OCI-LY3 (cell line): Measurements from ENCODE around the gene BPIFA3.
"Not testable (repeated sequence)": the region's sequence is repeated elsewhere in the genome, so short reads cannot be mapped to it uniquely, and the experiment has no call there.

Experiments
- H2AFZ ChIP-seq: fragments of 200-600, 300-600 bp; shearing (Covaris generic); 2 replicates; pipeline ENCODE4 v1.6.0; 2014; ENCODE audit warnings: antibody characterized with exemption, low read depth, low read length
- H3K27ac ChIP-seq: fragments of 200-600, 300-600 bp; sonication (generic); 2 replicates; pipeline ENCODE4 v1.5.1; 2014; ENCODE audit warnings: mild to moderate bottlenecking, low read length, moderate library complexity, mixed read lengths
- H3K27me3 ChIP-seq: fragments of 200-600, 300-600 bp; sonication (generic); 2 replicates; pipeline ENCODE4 v1.6.1; 2014; ENCODE audit warnings: low read depth, low read length, mixed read lengths
- H3K36me3 ChIP-seq: fragments of 200-600, 300-600 bp; sonication (generic); replicated peaks from 2 replicates; pipeline ENCODE3; 2014; ENCODE audit warnings: low read depth, low read length, mixed read lengths
- H3K4me1 ChIP-seq: fragments of 300-600, 200-600 bp; sonication (generic); 2 replicates; pipeline ENCODE4 v1.6.1; 2014; ENCODE audit warnings: low read length, mixed read lengths
- H3K4me2 ChIP-seq: fragments of 200-600, 300-600 bp; sonication (generic); 2 replicates; pipeline ENCODE4 v1.6.1; 2014; ENCODE audit warnings: low read length, mixed read lengths
- H3K4me3 ChIP-seq: fragments of 300-600, 200-600 bp; sonication (generic); 2 replicates; pipeline ENCODE4 v1.5.1; 2014; ENCODE audit warnings: antibody characterized with exemption, mild to moderate bottlenecking, low read length, moderate library complexity
- H3K79me2 ChIP-seq: fragments of 300-600, 200-600 bp; shearing (Covaris generic); 2 replicates; pipeline ENCODE4 v1.6.1; 2014; ENCODE audit warnings: mild to moderate bottlenecking, low read length, mixed read lengths
- H3K9ac ChIP-seq: fragments of 300-600, 200-600 bp; shearing (Covaris generic); 2 replicates; pipeline ENCODE4 v1.6.0; 2014; ENCODE audit warnings: mild to moderate bottlenecking, low read length, moderate library complexity
- H3K9me3 ChIP-seq: fragments of 200-600, 300-600 bp; shearing (Covaris generic); 2 replicates; pipeline ENCODE4 v1.6.1; 2014; ENCODE audit warnings: low read length, mixed read lengths; ENCODE audit not compliant: insufficient read depth
- H4K20me1 ChIP-seq: fragments of 200-600, 300-600 bp; sonication (generic); 2 replicates; pipeline ENCODE4 v1.6.1; 2016; ENCODE audit warnings: low read length, mixed read lengths; ENCODE audit not compliant: insufficient read depth
- EZH2phosphoT487 ChIP-seq: fragments of 200-600 bp; shearing (Covaris generic); IDR thresholded peaks from 2 replicates; pipeline ENCODE4 v1.6.1; 2018; ENCODE audit warnings: antibody characterized with exemption, mixed run types, low read depth
- TF ChIP-seq, protein P1 (sequence below): fragments of 200-600, 300-600 bp; sonication (generic); IDR thresholded peaks from 2 replicates; pipeline ENCODE4 v1.5.1; 2014; ENCODE audit warnings: antibody characterized with exemption, low read length, low read depth

Gene BPIFA3

DNA sequence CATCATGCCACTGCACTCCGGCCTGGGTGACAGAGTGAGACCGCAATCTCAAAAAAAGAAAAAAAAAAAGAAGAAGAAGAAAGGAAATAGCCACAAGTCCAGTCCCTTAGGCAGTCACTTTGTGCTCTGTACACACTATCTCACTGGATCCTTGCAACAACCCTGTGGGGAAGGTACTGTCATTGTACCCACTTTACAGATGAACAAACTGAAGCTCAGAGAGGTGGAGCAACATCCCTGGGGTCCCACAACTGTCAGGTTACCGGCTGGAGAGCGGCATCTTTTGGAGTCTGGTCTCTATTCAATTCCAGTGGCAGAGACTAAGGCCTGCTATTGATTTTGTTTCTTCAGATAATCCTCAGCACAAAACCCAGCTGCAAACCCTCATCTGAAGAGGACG, 37.0 kb upstream of the BPIFA3 start:
- H4K20me1 ChIP-seq = no peaks in the 10 kb centered on the region
- no peak overlapping the region for H3K4me2 ChIP-seq
- no peak for TF ChIP-seq EZH2phosphoT487
- TF ChIP-seq, protein P1, sequence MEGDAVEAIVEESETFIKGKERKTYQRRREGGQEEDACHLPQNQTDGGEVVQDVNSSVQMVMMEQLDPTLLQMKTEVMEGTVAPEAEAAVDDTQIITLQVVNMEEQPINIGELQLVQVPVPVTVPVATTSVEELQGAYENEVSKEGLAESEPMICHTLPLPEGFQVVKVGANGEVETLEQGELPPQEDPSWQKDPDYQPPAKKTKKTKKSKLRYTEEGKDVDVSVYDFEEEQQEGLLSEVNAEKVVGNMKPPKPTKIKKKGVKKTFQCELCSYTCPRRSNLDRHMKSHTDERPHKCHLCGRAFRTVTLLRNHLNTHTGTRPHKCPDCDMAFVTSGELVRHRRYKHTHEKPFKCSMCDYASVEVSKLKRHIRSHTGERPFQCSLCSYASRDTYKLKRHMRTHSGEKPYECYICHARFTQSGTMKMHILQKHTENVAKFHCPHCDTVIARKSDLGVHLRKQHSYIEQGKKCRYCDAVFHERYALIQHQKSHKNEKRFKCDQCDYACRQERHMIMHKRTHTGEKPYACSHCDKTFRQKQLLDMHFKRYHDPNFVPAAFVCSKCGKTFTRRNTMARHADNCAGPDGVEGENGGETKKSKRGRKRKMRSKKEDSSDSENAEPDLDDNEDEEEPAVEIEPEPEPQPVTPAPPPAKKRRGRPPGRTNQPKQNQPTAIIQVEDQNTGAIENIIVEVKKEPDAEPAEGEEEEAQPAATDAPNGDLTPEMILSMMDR = no peak
- H2AFZ ChIP-seq = no peak overlapping the region
- no peaks in the 10 kb centered on the region for H3K9me3 ChIP-seq
- no peak overlapping the region for H3K27ac ChIP-seq
- H3K27me3 ChIP-seq = peaks cover 8% of the 10 kb centered on the region
- no peaks in the 10 kb centered on the region for H3K4me1 ChIP-seq
- no peaks in the 10 kb centered on the region for H3K79me2 ChIP-seq
- H3K9ac ChIP-seq = no peak overlapping the region
- H3K4me3 ChIP-seq = no peak overlapping the region
- no peaks in the 10 kb centered on the region for H3K36me3 ChIP-seq

DNA sequence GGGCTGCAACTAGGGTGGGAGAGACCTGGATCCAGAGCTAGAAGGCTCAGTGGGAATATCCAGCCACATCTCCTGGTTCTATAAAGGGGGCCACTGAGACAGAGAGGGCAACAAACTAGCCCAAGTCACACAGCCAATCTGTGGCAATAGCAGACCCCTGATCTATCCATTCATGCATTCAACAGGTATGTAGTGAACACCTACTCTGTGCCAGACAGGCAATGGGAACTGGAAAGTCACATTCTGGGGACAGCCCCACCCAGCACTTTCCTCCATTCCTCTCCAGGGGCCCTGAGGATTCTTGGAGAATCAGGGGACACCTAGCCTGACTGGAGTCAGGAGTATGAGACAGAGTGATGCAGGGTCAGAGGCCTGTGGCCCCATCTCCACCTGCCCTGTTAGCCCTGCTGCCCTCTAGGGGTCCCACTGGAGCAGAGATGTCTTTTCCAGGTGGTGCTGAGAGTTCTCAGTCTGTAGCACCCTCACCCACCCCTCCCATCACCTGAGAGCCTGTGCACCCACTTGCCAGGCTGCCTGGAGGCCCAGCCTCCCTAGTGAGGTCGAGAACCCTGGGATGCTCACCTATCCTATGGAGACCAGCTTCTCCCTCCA, 35.6 kb upstream of the BPIFA3 start:
- H3K4me2 ChIP-seq = no peak overlapping the region
- H3K9me3 ChIP-seq = no peaks in the 10 kb centered on the region
- no peaks in the 10 kb centered on the region for H3K36me3 ChIP-seq
- TF ChIP-seq, protein P1 = no peak; the same call in 1 of the 2 replicates
- no peak for TF ChIP-seq EZH2phosphoT487
- H3K4me3 ChIP-seq = no peak overlapping the region
- H3K27ac ChIP-seq = no peak overlapping the region
- H3K9ac ChIP-seq = no peak overlapping the region
- H4K20me1 ChIP-seq = no peaks in the 10 kb centered on the region
- H3K79me2 ChIP-seq = no peaks in the 10 kb centered on the region
- H3K27me3 ChIP-seq = peaks cover 5% of the 10 kb centered on the region
- no peak overlapping the region for H2AFZ ChIP-seq
- no peaks in the 10 kb centered on the region for H3K4me1 ChIP-seq

DNA sequence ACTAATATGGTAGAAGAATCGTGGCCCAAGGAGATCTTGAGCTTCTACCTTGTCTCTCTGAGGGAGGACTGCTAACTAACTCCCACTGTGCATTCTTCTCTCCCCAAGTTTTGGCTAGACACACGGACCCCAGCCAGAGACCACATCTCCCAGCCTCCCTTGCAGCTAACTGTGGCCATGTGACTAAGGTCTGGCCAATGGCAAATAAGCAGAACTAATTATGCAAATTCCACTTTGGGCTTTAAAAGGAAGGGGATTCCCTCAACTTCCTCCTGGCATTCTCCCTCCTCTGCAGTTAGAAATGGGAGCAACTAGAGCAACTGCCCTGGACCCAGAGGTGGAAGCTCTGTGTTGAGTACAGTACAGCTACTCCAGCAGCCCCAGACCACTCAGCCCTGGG, 33.8 kb upstream of the BPIFA3 start:
- Histone ChIP-seq H3K4me1 (no peaks in the 10 kb centered on the region), H3K27me3 (0 out of 2 replicates have a peak, but pooled peaks cover 2% of the 10 kb centered on the region), H3K79me2 (no peaks in the 10 kb centered on the region), H3K36me3 (no peaks in the 10 kb centered on the region), H3K9ac (no peak overlapping the region), H3K4me3 (no peak overlapping the region), H4K20me1 (no peaks in the 10 kb centered on the region), H2AFZ (no peak overlapping the region), H3K4me2 (no peak overlapping the region), H3K9me3 (no peaks in the 10 kb centered on the region), H3K27ac (no peak overlapping the region)
- no peak for TF ChIP-seq EZH2phosphoT487
- TF ChIP-seq, protein P1 = no peak

DNA sequence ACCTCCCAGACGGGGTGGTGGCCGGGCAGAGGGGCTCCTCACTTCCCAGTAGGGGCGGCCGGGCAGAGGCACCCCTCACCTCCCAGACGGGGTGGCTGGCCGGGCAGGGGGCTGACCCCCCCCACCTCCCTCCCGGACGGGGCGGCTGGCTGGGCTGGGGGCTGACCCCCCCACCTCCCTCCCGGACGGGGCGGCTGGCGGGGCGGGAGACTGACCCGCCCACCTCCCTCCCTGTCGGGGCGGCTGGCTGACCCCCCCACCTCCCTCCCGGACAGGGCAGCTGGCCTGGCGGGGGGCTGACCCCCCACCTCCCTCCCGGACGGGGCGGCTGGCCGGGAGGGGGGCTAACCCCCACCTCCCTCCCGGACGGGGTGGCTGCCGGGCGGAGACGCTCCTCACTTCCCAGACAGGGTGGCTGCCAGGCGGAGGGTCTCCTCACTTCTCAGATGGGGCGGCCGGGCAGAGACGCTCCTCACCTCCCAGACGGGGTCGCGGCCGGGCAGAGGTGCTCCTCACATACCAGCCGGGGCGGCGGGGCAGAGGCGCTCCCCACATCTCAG, 32.0 kb upstream of the BPIFA3 start:
- H3K79me2 ChIP-seq, H3K4me2 ChIP-seq, H3K9ac ChIP-seq, H3K4me3 ChIP-seq, H3K9me3 ChIP-seq, H4K20me1 ChIP-seq, H2AFZ ChIP-seq, H3K27ac ChIP-seq, H3K36me3 ChIP-seq, H3K4me1 ChIP-seq, H3K27me3 ChIP-seq: not testable (repeated sequence)
